Putamen (tissue), 1 donor: ENCODE measurements around the gene GRK4.
"Not testable (repeated sequence)": the region's sequence is repeated elsewhere in the genome, so short reads cannot be mapped to it uniquely, and the experiment has no call there.

Experiments
- DNase-seq: peaks from one replicate; pipeline ENCODE4 v3.0.0-alpha.2; 2016; ENCODE audit warnings: low spot score

Gene GRK4

DNA sequence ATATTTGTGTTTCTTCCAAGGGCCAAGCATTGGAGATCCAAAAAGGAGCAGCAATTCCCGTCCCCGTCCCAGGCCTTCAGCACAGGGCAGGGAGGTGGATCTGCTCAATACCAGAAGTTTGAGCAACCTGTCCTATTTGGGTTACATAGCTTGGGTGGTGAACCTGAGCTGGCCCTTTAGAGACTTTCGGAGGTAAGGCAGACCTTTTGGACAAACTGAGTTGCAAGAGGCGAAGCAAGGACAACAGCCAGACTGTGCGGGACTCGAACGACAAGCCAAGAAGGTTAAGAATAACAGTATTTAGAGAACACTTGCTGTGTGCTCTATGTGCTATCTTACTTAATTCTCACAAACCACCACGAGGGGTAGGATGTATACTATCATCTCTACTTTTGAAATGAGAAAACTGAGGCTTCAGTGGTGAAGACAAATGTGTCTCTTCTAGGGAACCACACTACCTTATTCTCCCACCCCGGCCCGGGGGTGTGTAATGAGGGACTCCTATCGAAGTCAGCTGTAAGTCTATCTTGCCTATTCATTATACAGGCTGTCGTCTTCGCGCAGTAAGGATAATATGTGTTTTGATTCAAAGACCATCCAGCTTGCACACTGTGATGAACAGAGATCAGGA, 1.4 kb upstream of the GRK4 start:
- no peak for DNase-seq

DNA sequence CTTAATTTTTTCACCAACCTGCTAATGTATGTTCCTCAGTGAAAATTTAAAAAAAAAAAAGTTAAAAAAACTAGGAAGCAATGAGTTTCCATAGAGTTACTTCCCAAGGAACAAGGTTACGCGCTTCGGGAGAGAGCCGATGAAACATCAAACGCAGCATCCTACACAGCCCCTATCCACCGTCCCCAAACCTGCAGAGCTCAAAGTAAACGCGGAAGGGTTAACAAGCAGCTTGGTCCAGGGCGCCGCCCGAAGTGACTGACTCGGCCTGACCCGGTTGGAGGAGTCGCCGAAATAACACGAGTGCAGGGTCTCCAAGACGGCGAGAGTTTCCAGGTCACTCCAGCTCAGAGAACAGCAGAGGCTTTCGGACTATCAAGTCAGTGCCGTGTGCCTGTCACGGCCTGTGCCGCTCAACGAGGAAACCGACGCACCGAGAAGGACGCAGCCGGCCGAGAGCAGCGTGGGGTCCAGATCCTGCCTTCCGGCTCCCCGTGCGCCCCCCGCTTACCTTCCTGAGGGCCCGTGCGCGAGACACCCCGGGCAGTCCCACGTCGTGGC, 677 bp upstream of the GRK4 start:
- no peak for DNase-seq

DNA sequence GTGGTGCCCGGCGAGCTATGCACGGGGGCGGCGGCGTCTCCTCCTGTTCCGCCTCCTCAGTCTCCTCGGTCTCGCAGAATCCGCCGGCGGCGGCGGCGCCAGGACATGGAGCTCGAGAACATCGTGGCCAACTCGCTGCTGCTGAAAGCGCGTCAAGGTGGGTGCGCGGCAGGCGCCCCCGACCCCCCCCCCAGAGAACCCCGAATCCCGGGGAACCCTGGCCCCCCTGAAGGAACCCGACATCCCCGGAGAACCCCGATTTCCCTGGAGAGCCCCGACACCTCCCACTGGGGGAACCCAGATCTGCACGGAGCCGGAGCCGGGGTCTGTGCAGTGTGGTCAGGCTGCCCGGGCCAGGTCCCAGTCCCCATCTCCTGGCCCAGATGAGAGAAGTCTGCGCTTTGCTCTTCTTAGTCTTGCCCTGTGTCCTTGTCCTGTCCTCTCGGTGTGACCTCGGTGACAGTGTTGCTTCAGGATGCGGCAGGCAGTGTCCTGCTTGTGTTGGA, 648 bp downstream of the GRK4 start:
- DNase-seq = no peak

DNA sequence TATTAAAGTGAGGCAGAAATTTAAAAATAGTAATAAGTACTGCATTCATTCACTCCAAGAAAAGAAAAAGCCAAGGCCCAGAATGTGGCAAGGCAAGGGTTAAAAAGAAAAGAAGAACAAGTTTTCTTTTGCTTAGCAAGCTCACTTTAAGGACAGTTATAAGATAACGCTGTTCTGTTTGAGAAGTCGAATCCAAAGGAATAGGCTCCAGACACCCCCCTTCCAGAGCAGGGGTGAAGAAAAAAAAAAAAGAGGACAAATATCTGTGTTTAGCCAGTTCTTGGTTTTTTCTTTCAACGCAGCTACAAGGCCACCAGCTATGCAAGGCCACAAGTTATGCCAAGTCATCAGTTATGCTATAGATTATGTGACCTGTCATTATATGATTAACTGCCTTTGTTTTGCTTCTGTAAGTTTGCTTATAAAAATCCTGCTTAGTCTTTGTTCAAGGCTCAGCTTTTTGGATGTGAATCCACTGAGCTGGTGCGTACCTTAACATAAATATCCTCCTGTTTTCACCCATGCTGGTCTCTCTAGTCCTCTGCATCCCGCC, 1.4 kb downstream of the GRK4 start:
- no peak for DNase-seq

DNA sequence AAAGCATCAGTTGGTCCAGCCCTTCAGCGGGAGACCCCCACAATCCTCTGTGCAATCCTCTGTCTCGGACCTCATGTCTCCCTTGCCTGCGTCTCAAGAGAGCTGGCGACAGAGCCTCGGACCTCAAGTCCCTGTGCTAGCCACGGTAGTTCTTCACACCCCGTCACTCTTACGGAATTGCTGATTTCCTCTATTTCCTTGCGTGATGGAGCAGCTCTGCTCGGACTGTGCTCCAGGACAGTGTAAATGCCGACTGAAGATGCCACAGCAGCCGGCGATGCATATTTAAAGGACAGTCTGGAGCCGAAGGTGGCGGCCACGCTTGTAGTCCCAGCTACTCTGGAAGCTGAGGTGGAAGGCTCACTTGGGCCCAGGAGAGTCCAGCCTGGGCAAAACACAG, 1.9 kb downstream of the GRK4 start:
- DNase-seq = no peak

DNA sequence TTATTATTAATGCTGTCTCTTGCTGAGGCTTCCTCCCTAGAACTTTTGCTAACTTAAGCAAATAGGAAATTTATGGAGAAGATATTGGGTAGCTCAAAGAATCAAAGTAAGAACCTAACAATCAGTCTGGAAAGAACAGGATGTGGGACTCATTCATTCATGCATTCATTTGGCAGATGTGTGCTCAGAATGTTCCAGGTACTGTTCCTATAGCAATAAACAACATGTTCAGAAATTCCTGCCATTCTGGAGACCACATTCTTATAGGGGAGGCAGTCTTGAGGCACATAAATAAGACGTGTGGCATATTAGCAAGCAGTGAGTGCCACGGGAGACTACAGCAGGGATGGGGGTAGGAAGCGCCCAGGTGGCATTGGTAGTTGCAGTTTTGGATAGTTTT, 5.0 kb downstream of the GRK4 start:
- DNase-seq = no peak

DNA sequence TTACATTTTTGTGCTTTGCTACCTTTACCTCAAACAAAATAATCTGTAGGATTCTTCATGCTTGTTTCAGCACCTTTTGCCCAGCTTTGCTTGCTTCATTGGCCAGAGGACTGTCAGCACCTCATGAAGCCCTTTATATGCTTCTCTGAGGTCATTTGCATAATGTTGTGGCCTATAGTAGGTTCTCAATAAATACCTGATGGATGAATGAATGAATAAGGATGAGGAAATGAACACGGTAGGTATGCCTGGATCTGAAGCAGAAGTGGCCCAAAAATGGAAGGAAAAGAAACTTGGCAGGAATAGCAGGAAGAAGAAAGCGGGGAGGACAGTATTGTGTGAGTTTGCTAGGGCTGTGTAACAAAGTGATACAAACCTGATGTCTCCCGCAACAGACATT, 7.9 kb downstream of the GRK4 start:
- DNase-seq = no peak

DNA sequence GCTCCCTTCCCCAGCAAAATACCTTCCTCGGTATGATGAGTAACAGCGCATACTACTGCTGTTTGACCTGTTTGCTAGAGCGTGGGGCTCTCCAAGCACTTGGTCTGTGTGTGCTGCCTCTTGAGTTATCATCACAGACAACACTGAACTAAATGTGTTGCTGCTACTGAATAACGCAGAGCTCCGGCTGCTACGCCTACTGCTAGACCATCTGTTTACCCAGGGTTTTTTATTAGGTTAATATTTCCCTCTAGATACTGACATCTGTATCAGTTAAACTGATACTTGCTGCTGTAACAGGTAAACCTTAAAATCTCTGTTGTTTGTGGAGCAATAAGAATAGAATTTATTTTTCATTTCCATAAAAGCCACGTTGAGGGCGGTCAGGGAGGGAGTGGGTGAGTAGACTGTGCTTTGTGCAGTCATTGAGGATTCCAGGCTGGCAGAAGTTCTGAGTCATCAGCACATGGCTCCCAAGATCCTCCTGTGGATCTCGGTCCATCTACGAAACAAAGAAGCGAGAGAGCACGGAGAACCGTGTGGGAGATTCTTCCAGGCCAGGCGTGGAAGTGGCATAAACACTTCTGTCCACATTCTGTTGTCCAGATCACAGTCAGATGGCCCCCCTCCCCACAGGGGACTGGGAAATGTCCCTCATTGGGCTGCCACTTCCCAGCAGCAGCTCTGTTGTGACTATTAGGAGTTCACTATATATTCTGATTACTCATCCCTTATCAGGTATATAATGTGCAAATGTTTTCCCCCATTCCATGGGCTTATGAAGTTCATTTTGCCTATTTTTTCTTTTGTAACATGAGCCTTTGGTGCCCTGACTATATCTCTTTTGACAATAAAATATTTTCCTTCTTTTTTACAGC, 14.1 kb downstream of the GRK4 start:
- peak; percentile 30 for DNase-seq

DNA sequence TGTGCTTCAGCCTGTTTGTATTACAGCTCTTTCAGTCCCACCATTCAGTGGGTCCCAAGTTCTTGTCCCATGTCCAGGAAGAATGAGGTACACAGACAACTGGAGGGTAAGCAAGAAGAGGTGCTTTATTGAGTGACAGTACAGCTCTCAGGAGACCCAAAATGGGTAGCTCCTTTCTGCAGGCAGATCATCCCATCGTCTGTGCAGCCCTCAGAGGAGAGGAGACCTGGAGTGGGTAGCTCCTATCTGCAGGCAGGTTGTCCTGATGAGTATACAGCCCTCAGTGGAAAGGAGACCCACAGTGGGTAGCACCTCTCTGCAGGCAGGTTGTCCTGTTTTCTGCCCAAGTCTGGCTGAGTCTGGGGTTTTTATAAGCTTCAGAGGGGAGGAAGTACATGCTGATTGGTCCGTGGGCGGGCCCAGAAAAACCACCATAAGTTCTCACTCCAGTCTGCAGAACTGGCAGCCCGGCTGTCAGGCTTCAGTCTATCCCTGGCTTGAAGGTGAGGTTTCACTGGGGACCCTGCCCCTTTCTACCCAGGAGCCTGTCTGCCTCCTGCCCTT, 18.0 kb downstream of the GRK4 start:
- no peak for DNase-seq

DNA sequence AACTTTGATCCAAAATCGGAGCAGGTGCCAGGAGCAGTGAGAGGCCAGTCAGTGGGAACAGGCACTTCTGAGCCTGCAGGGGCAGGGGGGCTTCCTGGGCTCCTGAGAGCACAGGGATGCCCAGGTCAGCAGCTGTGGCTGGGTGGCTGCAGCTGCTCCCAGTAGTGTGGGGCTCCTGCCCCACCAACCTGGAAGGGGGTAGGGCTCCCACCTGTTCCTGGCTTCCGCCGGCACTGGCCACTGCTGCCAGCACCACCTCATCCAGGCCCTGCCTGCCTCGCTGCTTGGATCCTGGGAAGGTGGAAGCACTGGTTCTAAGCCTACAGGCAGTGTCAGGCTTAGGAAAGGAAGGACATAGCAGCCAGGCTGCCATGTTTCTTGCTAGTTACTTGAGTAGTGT, 18.6 kb downstream of the GRK4 start:
- no peak for DNase-seq

DNA sequence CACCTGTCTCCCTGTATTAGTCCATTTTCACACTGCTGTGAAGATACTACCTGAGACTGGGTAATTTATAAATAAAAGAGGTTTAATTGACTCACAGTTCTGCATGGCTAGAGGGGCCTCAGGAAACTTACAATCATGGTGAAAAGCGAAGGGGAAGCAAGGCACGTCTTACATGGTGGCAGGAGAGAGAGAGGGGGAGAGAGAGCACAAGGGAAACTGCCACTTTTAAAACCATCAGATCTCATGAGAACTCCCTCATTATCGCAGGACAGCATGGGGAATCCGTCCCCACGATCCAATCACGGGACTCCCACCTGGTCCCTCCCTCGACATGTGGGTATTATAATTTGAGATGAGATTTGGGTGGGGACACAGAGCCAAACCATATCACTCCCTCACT, 20.3 kb downstream of the GRK4 start:
- not testable (repeated sequence) for DNase-seq

DNA sequence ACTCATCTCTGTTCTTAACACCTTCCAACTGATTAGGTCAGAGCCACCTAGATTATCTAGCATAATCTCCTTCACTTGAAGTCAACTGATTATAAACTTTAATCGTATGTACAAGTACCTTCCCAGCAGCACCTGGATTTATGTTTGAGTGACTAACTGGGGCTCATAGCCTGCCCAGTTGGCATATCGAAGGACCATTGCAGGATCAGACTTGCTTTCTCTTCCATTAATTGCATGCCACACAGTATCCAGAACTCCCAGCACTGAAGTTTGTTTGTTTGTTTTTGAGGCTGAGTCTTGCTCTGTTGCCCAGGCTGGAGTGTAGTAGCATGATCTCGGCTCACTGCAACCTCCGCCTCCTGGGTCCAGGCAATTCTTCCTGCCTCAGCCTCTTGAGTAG, 27.9 kb downstream of the GRK4 start:
- DNase-seq = no peak

DNA sequence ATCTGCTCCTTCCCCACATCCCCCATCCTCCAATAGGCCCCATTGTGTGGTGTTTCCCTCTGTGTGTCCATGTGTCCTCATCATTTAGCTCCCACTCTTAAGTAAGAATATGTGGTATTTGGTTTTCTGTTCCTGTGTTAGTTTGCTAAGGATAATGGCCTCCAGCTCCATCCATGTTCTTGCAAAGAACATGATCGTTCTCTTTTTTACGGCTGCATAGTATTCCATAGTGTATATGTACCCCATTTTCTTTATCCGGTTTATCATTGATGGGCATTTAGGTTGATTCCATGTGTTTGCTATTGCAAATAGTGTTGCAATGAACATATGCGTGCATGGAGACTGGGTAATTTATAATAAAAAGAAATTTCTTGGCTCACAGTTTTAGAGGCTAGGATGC, 31.5 kb downstream of the GRK4 start:
- DNase-seq = no peak

DNA sequence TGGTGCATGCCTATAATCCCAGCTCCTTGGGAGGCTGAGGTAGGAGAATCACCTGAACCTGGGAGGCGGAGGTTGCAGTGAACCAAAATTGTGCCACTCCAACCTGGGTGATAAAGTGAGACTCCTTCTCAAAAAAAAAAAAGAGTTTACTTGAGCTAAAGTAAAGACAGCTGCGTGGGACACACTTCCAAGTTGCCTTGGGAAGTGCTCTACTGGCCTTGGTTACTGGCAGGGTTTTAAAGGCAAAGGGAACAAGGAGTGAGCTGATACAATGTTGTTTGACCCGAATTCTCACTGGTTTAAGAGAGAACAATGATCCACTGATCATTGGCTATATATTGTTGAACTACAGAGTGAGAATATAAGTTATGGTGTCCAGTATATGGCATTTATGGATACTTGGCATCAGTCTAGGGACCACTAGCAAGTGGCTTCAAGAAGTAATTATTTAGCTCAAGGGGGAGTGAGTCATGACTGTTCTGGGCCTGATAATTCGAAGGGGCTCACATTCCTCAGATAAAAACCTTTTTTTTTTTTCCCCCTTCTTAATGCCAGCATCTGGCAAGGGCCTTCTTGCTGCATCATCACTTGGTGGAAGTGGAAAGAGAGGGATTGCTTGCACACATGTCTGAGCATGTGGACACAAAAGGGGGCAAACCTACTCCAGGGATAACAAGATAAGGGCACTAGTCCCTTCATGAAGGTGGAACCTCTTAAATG, 32.3 kb downstream of the GRK4 start:
- DNase-seq = no peak

DNA sequence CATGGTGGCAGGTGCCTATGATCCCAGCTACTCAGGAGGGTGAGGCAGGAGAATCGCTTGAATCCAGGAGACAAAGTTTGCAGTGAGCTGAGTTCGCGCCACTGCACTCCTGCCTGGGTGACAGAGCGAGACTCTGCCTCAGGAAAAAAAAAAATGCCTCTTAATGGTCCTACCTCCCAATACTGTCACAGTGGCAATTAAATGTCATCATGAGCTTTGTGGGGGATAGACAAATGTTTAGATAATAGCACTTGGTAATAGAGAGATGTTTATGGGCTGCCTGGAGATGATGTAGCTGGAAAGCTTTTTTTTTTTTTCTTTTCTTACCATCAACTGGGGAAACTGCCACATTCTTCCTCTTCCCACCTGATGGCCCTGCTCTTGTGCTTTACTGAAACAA, 33.0 kb downstream of the GRK4 start:
- no peak for DNase-seq

DNA sequence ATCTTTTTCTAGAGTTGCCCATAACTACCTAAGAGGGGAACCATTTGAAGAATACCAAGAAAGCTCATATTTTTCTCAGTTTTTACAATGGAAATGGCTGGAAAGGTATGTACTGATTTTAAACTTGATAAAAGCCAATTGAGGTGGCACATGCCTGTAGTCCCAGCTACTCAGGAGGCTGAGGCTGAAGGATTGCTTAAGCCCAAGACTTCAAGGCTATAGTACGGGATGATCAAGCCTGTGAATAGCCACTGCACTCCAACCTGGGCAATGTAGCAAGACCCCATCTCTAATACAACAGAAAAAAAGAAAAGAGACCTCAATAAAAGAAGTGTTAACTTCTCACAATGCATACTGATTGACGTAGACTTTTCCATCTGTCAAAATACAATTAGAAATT, 44.4 kb downstream of the GRK4 start:
- DNase-seq = no peak

DNA sequence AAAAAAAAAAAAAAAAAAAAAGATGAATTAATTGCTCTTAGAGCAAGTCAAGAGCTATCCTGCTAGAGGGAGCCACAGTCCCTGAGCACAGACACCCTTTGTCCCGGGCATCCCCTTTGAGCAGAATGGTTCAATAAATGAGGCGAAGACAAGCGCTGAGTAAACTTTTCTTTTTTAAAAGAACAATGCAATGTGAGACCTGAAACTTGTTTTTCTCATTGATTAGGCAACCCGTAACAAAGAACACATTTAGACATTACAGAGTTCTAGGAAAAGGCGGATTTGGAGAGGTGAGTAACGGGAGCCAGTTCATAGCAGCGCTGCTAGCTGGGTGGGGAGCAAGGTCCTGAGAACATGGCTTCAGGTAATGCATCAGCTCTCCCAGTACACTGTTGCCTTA, 46.1 kb downstream of the GRK4 start:
- peak; percentile 8 for DNase-seq

DNA sequence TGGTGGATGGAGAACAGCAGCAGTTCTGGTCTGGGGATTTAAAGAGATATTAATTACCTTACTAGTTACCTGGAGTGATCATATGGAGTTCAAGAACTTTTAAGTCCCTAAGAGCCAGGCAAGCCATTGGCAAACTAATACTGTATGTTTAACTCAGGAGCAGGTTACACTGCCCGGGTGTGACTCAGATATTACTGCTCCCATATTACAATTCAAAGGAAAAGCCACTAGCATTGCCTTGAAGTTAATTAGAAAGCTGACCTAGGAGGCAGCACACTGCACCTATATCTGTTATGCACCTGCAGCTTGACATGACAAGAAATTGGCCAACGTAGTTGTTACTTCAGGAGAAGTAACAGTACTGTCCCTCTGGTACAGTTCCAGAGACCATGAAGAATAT, 47.2 kb downstream of the GRK4 start:
- no peak for DNase-seq

DNA sequence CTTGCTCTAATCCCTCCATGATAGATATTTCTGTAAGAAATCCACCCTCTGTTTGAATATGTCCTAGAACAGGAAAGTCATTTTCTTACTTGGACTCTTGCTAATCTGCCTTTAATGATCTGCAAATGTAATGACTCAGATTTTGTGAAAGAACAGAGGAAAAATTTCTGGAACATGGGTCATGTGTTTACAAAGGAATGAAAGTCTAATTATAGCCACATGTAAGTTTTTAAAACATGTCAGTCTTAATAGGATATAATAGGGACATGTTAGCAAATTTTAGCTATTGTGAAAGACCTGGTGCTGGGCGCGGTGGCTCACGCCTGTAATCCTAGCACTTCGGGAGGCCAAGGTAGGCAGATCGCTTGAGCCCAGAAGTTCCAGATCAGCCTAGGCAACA, 47.6 kb downstream of the GRK4 start:
- no peak for DNase-seq

DNA sequence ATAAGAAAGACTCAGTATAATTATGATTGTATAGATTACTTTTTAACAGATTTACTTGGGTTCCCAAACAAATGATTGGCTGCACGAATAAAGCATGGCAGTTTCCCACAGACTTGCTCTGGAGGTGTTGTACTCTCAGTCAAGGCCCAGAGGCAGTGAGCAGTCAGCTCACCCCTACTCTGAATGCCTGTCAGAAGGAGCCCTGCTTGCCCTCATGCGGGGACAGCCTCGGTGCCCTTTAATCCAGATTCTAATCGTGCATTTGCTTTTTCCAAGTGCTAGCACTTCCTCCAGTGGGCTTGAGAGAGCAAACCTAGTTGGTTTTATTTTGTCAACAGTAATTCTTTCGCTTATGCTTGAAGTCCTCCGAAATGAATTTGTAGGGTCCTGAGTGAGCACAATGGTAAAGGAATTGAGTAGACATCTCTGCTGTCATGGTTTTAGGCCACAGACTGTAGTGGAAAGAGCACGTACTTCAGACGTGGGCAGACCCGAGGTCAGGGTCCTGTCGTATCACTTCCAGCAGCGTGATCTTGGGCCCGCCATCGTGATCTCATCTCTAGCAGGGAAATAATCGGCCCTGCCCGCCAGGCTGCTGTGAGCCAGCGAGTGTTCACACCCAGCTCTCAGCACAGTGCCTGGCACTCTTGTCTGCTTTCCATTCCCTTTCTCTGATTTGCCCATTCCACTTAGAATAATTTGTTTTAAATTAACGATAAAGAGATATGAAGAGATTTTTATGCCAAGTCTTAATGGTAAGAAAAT, 48.3 kb downstream of the GRK4 start:
- no peak for DNase-seq

DNA sequence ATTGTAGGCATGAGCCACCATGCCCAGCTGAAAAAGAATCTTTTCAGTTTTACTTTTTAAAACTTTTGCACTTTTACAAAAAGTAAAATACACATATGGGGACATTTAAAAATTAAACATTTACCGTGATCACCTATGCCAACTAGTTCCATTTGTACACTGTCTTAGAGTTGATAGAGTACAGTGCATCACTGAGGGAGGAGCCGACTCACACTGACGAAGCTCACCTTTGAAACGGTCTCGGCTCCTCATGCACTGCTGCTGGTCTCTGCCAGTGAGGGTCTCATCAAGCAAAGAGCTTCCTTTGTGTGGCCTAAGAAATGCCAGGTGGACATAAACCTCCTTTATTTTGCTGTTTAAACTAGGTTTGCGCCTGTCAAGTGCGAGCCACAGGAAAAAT, 50.0 kb downstream of the GRK4 start:
- no peak for DNase-seq
